HG02970 (cell line): ENCODE results near the gene GSTA3.
"Not testable (repeated sequence)": the region's sequence is repeated elsewhere in the genome, so short reads cannot be mapped to it uniquely, and the experiment has no call there.

ENCODE experiments used
- ATAC-seq: cut with Tn5 transposase; IDR thresholded peaks from one replicate; pipeline ENCODE4 v1.9.1; 2021; ENCODE audit warnings: mild to moderate bottlenecking, moderate library complexity, moderate number of reproducible peaks; ENCODE audit not compliant: unreplicated experiment, low FRiP score

Gene GSTA3

GRCh38 chr6:52870335-52871091, 39.0 kb downstream of the GSTA3 start:
- ATAC-seq = not testable (repeated sequence)

GRCh38 chr6:52868899-52869298, 40.6 kb downstream of the GSTA3 start:
- ATAC-seq = not testable (repeated sequence)

- ATAC-seq = no peak
These were observed 41.3 kb downstream of the GSTA3 start for GRCh38 chr6:52868240-52868639.

GRCh38 chr6:52861151-52861550, 48.3 kb downstream of the GSTA3 start:
- ATAC-seq = not testable (repeated sequence)

GRCh38 chr6:52858416-52858815, 51.1 kb downstream of the GSTA3 start:
- ATAC-seq = no peak

GRCh38 chr6:52856137-52856536, 53.4 kb downstream of the GSTA3 start:
- ATAC-seq = not testable (repeated sequence)

GRCh38 chr6:52849137-52849536, 60.4 kb downstream of the GSTA3 start:
- ATAC-seq = no peak
